Endothelial cell of umbilical vein (primary cell): Measurements from ENCODE around the gene CECR2. TPM values are rescaled to one million over a fixed set of nuclear protein-coding genes. Genes with fewer than 3 reads are reported as not detected.

ENCODE experiments used
- BruUV-seq: library from RNA; stranded (reverse); fragments of 400-500 nt; replicated peaks from 2 replicates; lab custom pipeline; 2021; lab: Mats Ljungman, UMichigan
- CTCF ChIA-PET: fragments of 300-600, 350-600 bp; sonication (Branson Sonifier 250); formaldehyde crosslinking; loops from one replicate; lab custom pipeline; 2021; ENCODE audit warnings: antibody characterized with exemption, inconsistent platforms; lab: Charles Lee
- POLR2A ChIA-PET: fragments of 300-600, 350-600 bp; sonication (Branson Sonifier 250); formaldehyde crosslinking; loops from one replicate; lab custom pipeline; 2021; ENCODE audit warnings: antibody characterized with exemption, inconsistent platforms; lab: Charles Lee
- DNase-seq: peaks from one replicate; pipeline ENCODE4 v3.0.0-alpha.2; 2011; ENCODE audit warnings: low read depth, low spot score
- FAIRE-seq: peaks from 2 replicates; lab custom pipeline; 2011; peaks lifted over from hg19 to GRCh38; lab: Jason Lieb, UNC
- H2AFZ ChIP-seq: 2 replicates; pipeline ENCODE4 v1.6.0; 2012; ENCODE audit warnings: low read depth, low read length, control low read depth, inconsistent platforms
- H3K27ac ChIP-seq: 2 replicates; pipeline ENCODE4 v1.5.1; 2011; ENCODE audit warnings: low read depth, mild to moderate bottlenecking, control low read depth, low read length, moderate library complexity; ENCODE audit not compliant: insufficient read depth
- H3K27me3 ChIP-seq, 2 experiments: 2 replicates each; pipeline versions ENCODE4 v1.6.0 to v1.6.1; 2011; ENCODE audit warnings: low read length in 2 of 2, mixed read lengths in 1 of 2; ENCODE audit not compliant: control insufficient read depth in 2 of 2, insufficient read depth in 2 of 2
- H3K36me3 ChIP-seq, 2 experiments: 2 replicates in 1 of 2; 3 replicates in 1 of 2; pipeline ENCODE4 v1.5.1; 2011; ENCODE audit warnings: low read length in 2 of 2, mild to moderate bottlenecking in 1 of 2, moderate library complexity in 1 of 2; ENCODE audit not compliant: control insufficient read depth in 2 of 2, insufficient read depth in 2 of 2; ENCODE audit errors: extremely low read depth in 1 of 2
- H3K4me1 ChIP-seq: 3 replicates; pipeline ENCODE4 v1.5.1; 2011; ENCODE audit warnings: mild to moderate bottlenecking, low read length; ENCODE audit not compliant: control insufficient read depth, insufficient read depth; ENCODE audit errors: extremely low read depth
- H3K4me2 ChIP-seq: 2 replicates; pipeline ENCODE4 v1.6.1; 2011; ENCODE audit warnings: low read length, control low read depth, mixed read lengths; ENCODE audit not compliant: insufficient read depth
- H3K4me3 ChIP-seq, 3 experiments: fragments of 200-600 bp in 1 of 3; sonication (generic), shearing (Covaris generic) in 1 of 3; replicated peaks in 1 of 3; 2 replicates each; pipeline ENCODE4 v1.5.1; 2011 to 2016; ENCODE audit warnings: control low read depth in 3 of 3, low read length in 3 of 3, mild to moderate bottlenecking in 2 of 3, inconsistent platforms in 1 of 3, low read depth in 1 of 3, moderate library complexity in 1 of 3; ENCODE audit not compliant: insufficient read depth in 1 of 3
- H3K79me2 ChIP-seq: 2 replicates; pipeline ENCODE4 v1.6.0; 2012; ENCODE audit warnings: low read length, inconsistent platforms; ENCODE audit not compliant: control insufficient read depth, insufficient read depth
- H3K9ac ChIP-seq: replicated peaks from 2 replicates; pipeline ENCODE3; 2011; ENCODE audit warnings: low read length, control low read depth; ENCODE audit not compliant: insufficient read depth; ENCODE audit errors: extremely low read depth
- H3K9me1 ChIP-seq: replicated peaks from 3 replicates; pipeline ENCODE4 v1.6.0; 2011; ENCODE audit warnings: mild to moderate bottlenecking, low read length; ENCODE audit not compliant: control insufficient read depth, insufficient read depth; ENCODE audit errors: extremely low read depth
- H3K9me3 ChIP-seq: replicated peaks from 2 replicates; pipeline ENCODE4 v1.5.1; 2012; ENCODE audit warnings: low read length, inconsistent platforms; ENCODE audit not compliant: control insufficient read depth, insufficient read depth
- H4K20me1 ChIP-seq: replicated peaks from 2 replicates; pipeline ENCODE3; 2011; ENCODE audit warnings: mild to moderate bottlenecking, low read length; ENCODE audit not compliant: control insufficient read depth, insufficient read depth; ENCODE audit errors: extremely low read depth
- EZH2 ChIP-seq: IDR thresholded peaks from 2 replicates; pipeline ENCODE4 v1.6.1; 2012; ENCODE audit warnings: borderline replicate concordance, low read depth, mild to moderate bottlenecking, moderate library complexity, low read length, inconsistent platforms; ENCODE audit not compliant: severe bottlenecking
- FOS ChIP-seq: IDR thresholded peaks from 2 replicates; pipeline ENCODE4 v1.6.1; 2011; ENCODE audit warnings: mild to moderate bottlenecking, low read length, moderate library complexity, borderline replicate concordance; ENCODE audit not compliant: insufficient read depth
- GATA2 ChIP-seq: IDR thresholded peaks from 2 replicates; pipeline ENCODE4 v1.7.0; 2011; ENCODE audit warnings: low read depth, mild to moderate bottlenecking, moderate library complexity, mixed read lengths, low read length; ENCODE audit not compliant: insufficient read length, insufficient read depth
- JUN ChIP-seq: IDR thresholded peaks from 2 replicates; pipeline ENCODE4 v1.6.1; 2011; ENCODE audit warnings: borderline replicate concordance, low read depth; ENCODE audit not compliant: insufficient read length, insufficient read depth
- MYC ChIP-seq: IDR thresholded peaks from one replicate; pipeline ENCODE4 v1.6.1; 2011; ENCODE audit warnings: mild to moderate bottlenecking, low read depth, low read length
- POLR2A ChIP-seq: IDR thresholded peaks from 2 replicates; pipeline ENCODE4 v1.6.1; 2012; ENCODE audit warnings: low read depth, mild to moderate bottlenecking, control low read depth, low read length
- POLR2AphosphoS5 ChIP-seq: IDR thresholded peaks from 2 replicates; pipeline ENCODE4 v1.6.1; 2012; ENCODE audit warnings: low read depth, mild to moderate bottlenecking, control low read depth, low read length, moderate library complexity; ENCODE audit not compliant: insufficient read depth
- dilution Hi-C: fragments of 300-500 bp; cut with MboI; formaldehyde crosslinking; loops from one replicate; pipeline ENCODE4 v1.15.0; 2019; ENCODE audit warnings: low sequenced_read_pairs; ENCODE audit not compliant: extremely low pct_ligation_motif_present
- intact Hi-C: fragments of 100-400 bp; cut with micrococcal nuclease; formaldehyde crosslinking; loops from one replicate; pipeline ENCODE4 v1.10.0; 2022
- polyA plus RNA-seq, 4 experiments: library from polyadenylated mRNA; depleted of rRNA in 3 of 4; stranded (reverse) in 3 of 4; unstranded in 1 of 4; fragments of >200 nt; gene quantifications; 2 replicates each; pipeline versions ENCODE4 v1.2.1 to v1.2.3, GENCODE V29; 2011 to 2012; ENCODE audit warnings: missing spikeins in 1 of 4
- total RNA-seq: library from RNA; stranded (reverse); gene quantifications from 2 replicates; pipeline ENCODE4 v1.2.3, GENCODE V29; 2021
- TF ChIP-seq, protein P1 (sequence below): IDR thresholded peaks from 2 replicates; pipeline ENCODE4 v1.6.1; 2011; ENCODE audit not compliant: insufficient read depth, insufficient read length
- TF ChIP-seq, protein P2 (sequence below), 2 donors: IDR thresholded peaks; 1 replicate in 1 of 2; 2 replicates in 1 of 2; pipeline ENCODE4 v1.5.1; 2011; ENCODE audit warnings: low read length in 2 of 2, mild to moderate bottlenecking in 2 of 2, moderate library complexity in 2 of 2, control low read depth in 1 of 2, inconsistent platforms in 1 of 2, low read depth in 1 of 2; ENCODE audit not compliant: insufficient read depth in 1 of 2; ENCODE audit errors: extremely low read depth in 1 of 2

CECR2 gene
- total and polyA plus RNA-seq, 2 donors (not counting 3 experiments of a cell fraction or from before 2014, with no cell fraction given): 0.01 TPM; not detected in 1

DNA sequence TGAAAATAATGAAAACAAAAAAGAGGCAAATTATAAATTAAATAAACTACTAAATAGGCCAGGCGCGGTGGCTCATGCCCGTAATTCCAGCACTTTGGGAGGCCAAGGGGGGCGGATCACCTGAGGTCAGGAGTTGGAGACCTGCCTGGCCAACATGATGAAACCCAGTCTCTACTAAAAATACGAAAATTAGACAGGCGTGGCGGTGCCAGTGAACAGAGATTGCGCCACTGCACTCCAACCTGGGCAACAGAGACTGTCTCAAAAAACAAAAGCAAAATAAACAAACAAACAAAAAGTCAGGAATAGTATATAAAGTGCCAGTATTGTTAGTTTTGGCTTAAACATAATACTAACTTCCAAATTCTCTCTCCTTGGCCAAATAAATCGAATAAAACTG is 37.6 kb upstream of the CECR2 start:
- Histone ChIP-seq H3K9me1 (no peaks in the 10 kb centered on the region), H3K79me2 (no peaks in the 10 kb centered on the region), H3K9ac (no peak overlapping the region), H3K27me3 (no peaks in the 10 kb centered on the region), H3K4me1 (no peaks in the 10 kb centered on the region), H3K4me2 (no peak overlapping the region), H4K20me1 (no peaks in the 10 kb centered on the region), H3K27ac (no peak overlapping the region), H2AFZ (no peak overlapping the region), H3K9me3 (no peaks in the 10 kb centered on the region), H3K36me3 (no peaks in the 10 kb centered on the region), H3K4me3 (no peak overlapping the region)
- BruUV-seq: no TSS peak
- DNase-seq (no peak), FAIRE-seq (no peak)
- CTCF ChIA-PET: no interaction called here
- POLR2A ChIA-PET: no interaction called here
- TF ChIP-seq GATA2 (no peak), JUN (no peak), POLR2AphosphoS5 (no peak), FOS (no peak), POLR2A (no peak), EZH2 (no peak), MYC (no peak)
- TF ChIP-seq, protein P1, sequence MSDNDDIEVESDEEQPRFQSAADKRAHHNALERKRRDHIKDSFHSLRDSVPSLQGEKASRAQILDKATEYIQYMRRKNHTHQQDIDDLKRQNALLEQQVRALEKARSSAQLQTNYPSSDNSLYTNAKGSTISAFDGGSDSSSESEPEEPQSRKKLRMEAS: no peak
- TF ChIP-seq, protein P2, sequence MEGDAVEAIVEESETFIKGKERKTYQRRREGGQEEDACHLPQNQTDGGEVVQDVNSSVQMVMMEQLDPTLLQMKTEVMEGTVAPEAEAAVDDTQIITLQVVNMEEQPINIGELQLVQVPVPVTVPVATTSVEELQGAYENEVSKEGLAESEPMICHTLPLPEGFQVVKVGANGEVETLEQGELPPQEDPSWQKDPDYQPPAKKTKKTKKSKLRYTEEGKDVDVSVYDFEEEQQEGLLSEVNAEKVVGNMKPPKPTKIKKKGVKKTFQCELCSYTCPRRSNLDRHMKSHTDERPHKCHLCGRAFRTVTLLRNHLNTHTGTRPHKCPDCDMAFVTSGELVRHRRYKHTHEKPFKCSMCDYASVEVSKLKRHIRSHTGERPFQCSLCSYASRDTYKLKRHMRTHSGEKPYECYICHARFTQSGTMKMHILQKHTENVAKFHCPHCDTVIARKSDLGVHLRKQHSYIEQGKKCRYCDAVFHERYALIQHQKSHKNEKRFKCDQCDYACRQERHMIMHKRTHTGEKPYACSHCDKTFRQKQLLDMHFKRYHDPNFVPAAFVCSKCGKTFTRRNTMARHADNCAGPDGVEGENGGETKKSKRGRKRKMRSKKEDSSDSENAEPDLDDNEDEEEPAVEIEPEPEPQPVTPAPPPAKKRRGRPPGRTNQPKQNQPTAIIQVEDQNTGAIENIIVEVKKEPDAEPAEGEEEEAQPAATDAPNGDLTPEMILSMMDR (IDR thresholded peaks at IDR 0.05; ENCODE audit: extremely low read depth in 1 of 2, insufficient read depth in 1 of 2, low read depth in 1 of 2, low read length in 2 of 2): no peak
- dilution Hi-C loops (no loop called here), intact Hi-C loops (loop anchor here (10.0 kb wide), 1 partner anchor 157 kb away; no protein-coding TSS in a partner anchor)
